Psoas muscle (tissue), 8 donors: ENCODE results near the gene PTPRM. TPM values are rescaled to one million over a fixed set of nuclear protein-coding genes. Genes with fewer than 3 reads are reported as not detected.
A peak's percentile ranks its signal among the peaks of the same experiment; 100 is the strongest.

ENCODE experiments used
- ATAC-seq, 4 donors: fragments of 200-7000 bp; cut with Tn5 transposase; one replicate each; pipeline ENCODE4 v1.9.1; 2020; ENCODE audit warnings: moderate library complexity in 3 of 4, mild to moderate bottlenecking in 2 of 4
- DNase-seq, 2 donors: peaks; one replicate each; pipeline ENCODE4 v3.0.0-alpha.2; 2020
- H3K27ac ChIP-seq: fragments of 200-600 bp; one replicate; pipeline ENCODE4 v1.8.0; 2022
- H3K27me3 ChIP-seq, 3 donors: fragments of 200-600 bp in 1 of 3; one replicate each; pipeline versions ENCODE4 v1.6.1 to v1.8.0; 2013 to 2022; ENCODE audit warnings: low read length in 2 of 3, mild to moderate bottlenecking in 2 of 3, moderate library complexity in 1 of 3; ENCODE audit not compliant: insufficient read depth in 3 of 3
- H3K36me3 ChIP-seq, 2 donors: fragments of 200-600 bp in 1 of 2; one replicate each; pipeline versions ENCODE4 v1.6.1 to v1.8.0; 2013 to 2022; ENCODE audit warnings: low read depth in 1 of 2, mild to moderate bottlenecking in 1 of 2, moderate library complexity in 1 of 2; ENCODE audit not compliant: insufficient read depth in 1 of 2
- H3K4me1 ChIP-seq: fragments of 200-600 bp; one replicate; pipeline ENCODE4 v1.8.0; 2022
- H3K4me3 ChIP-seq: fragments of 200-600 bp; one replicate; pipeline ENCODE4 v1.8.0; 2022; ENCODE audit warnings: mild to moderate bottlenecking
- H3K9me3 ChIP-seq: fragments of 200-600 bp; one replicate; pipeline ENCODE4 v1.8.0; 2022
- WGBS, 3 donors: extraction: QIAGEN DNeasy Blood & Tissue Kit; methylation state at CpG; one replicate each; pipeline versions ENCODE4 v1.1.6 to v1.1.7; 2013; 5-methylcytosine and 5-hydroxymethylcytosine counted together
- intact Hi-C, 2 donors: fragments of 100-400 bp; cut with DNase I; formaldehyde crosslinking; loops; one replicate each; pipeline versions ENCODE4 v1.11.0 to v1.14.2; 2022
- polyA plus RNA-seq, 3 donors: library from polyadenylated mRNA; stranded (reverse); fragments of 200-250 nt; gene quantifications; one replicate each; pipeline ENCODE4 v1.2.3, GENCODE V29; 2013
- total RNA-seq, 4 donors: library from RNA; stranded (reverse); fragmentation: NEBNext Ultra II Directional in 2 of 4; extraction: Animal tissue kit (Norgen Biotek cat#: 25700) in 2 of 4; gene quantifications; one replicate each; pipeline versions ENCODE4 v1.2.1 to v1.2.4, GENCODE V29; 2021 to 2023
- TF ChIP-seq, protein P1 (sequence below): fragments of 200-600 bp; IDR thresholded peaks from one replicate; pipeline ENCODE4 v1.8.0; 2022; ENCODE audit warnings: antibody characterized with exemption
- donor health status: healthy with polysubstance abuse.
- donor health status: DM: no; HTN: no; CAD: no; lungs with moderate emphysema.
- donor health status: Bipolar disorder and iron deficiency.
- donor health status: healthy.
- donor health status: DM: yes; HTN: yes; CAD: no.
- donor health status: DM: no; HTN: no; CAD: no.
- donor health status: DM: no; HTN: no; CAD: no.
- donor health status: DM: yes; HTN: yes; CAD: no.

The PTPRM gene
- total and polyA plus RNA-seq, 7 donors = 27.4 to 78.9 (median 39.0) TPM

DNA sequence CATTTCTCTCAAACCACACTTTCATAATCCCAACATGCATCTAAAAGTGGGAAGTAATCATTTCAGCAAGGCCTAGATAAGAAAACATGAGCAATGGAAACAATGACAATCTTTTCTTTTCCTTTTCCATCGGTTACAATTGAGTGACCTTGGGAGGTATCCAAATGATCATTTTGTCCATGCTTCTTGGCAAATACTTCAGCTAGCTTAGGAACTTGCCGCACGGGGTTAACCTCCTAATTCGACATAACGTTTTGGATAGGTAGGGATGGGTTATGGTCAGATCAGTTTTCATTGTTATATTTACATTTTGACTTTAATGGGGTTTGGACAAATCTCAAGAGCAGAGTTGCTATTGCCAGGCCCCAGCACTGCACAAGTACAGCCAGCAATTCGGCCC is 4.6 kb upstream of the PTPRM start:
- no peak for ATAC-seq
- DNase-seq = no peak
- TF ChIP-seq, protein P1, sequence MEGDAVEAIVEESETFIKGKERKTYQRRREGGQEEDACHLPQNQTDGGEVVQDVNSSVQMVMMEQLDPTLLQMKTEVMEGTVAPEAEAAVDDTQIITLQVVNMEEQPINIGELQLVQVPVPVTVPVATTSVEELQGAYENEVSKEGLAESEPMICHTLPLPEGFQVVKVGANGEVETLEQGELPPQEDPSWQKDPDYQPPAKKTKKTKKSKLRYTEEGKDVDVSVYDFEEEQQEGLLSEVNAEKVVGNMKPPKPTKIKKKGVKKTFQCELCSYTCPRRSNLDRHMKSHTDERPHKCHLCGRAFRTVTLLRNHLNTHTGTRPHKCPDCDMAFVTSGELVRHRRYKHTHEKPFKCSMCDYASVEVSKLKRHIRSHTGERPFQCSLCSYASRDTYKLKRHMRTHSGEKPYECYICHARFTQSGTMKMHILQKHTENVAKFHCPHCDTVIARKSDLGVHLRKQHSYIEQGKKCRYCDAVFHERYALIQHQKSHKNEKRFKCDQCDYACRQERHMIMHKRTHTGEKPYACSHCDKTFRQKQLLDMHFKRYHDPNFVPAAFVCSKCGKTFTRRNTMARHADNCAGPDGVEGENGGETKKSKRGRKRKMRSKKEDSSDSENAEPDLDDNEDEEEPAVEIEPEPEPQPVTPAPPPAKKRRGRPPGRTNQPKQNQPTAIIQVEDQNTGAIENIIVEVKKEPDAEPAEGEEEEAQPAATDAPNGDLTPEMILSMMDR = no peak
- Histone ChIP-seq H3K9me3 (no peaks in the 10 kb centered on the region), H3K27me3 (no peaks in the 10 kb centered on the region), H3K4me3 (no peak overlapping the region), H3K36me3 (no peaks in the 10 kb centered on the region), H3K27ac (no peak overlapping the region), H3K4me1 (peaks cover 10% of the 10 kb centered on the region)
- 58 to 66% (median 60%) methylated on average over 6 of the region's 6 CpGs for WGBS, 3 donors
- intact Hi-C loops = loop anchor here in 1 of 2 donors (10.0 kb wide), 2 partner anchors 188 to 392 kb away; no protein-coding TSS in a partner anchor

DNA sequence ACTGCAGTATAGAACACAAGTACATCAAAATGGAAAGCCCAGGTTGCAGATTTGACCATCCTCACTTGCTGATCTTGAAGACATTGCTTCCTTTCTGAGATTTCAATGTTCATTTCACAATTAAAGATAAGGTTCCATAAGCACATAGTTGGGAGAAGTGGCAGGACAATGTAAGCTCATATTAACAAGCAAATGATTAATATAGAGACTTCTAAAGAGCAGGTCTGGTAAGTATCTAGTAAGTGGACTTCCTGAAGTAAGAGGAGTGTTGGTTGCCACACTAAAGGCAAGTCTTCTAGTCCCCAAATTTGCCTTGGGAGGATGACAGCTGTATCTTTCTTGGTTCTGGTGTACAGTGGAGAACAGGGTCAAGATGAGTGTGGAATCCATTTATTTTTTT is 1.4 kb upstream of the PTPRM start:
- Histone ChIP-seq H3K4me3 (peak overlapping the region; percentile 93), H3K36me3 (no peaks in the 10 kb centered on the region), H3K27me3 (no peaks in the 10 kb centered on the region), H3K27ac (peak overlapping the region; percentile 98), H3K9me3 (no peaks in the 10 kb centered on the region), H3K4me1 (peaks cover 24% of the 10 kb centered on the region)
- DNase-seq (no peak), ATAC-seq (no peak)
- TF ChIP-seq, protein P1 = no peak
- intact Hi-C loops = loop anchor here (2.0 to 10.0 kb wide), 7 partner anchors 42 to 389 kb away; no protein-coding TSS in a partner anchor

DNA sequence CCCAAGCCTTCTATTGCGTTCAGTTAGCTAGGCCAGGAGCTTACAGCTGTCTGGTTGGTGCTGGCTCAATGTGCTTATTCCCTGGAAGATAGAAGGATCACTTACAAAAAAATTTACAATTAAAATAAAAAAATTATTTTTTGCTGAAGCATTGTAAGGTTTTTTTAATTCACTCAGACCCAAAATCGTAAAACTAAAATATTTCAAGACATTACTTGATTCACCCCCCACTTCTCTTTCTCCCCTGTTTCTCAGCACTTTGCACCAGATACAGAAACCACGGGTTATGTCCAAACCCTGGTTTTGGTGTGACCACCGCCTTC is 911 bp upstream of the PTPRM start:
- Histone ChIP-seq H3K4me3 (peak overlapping the region; percentile 93), H3K4me1 (peaks cover 28% of the 10 kb centered on the region), H3K36me3 (no peaks in the 10 kb centered on the region), H3K27ac (peak overlapping the region; percentile 98), H3K27me3 (no peaks in the 10 kb centered on the region), H3K9me3 (no peaks in the 10 kb centered on the region)
- DNase-seq (no peak), ATAC-seq (no peak)
- WGBS, 3 donors = 5 to 7% (median 5%) methylated on average over 4 of the region's 4 CpGs
- TF ChIP-seq, protein P1 = no peak
- intact Hi-C loops = loop anchor here (2.0 to 10.0 kb wide), 7 partner anchors 41 to 389 kb away; no protein-coding TSS in a partner anchor

DNA sequence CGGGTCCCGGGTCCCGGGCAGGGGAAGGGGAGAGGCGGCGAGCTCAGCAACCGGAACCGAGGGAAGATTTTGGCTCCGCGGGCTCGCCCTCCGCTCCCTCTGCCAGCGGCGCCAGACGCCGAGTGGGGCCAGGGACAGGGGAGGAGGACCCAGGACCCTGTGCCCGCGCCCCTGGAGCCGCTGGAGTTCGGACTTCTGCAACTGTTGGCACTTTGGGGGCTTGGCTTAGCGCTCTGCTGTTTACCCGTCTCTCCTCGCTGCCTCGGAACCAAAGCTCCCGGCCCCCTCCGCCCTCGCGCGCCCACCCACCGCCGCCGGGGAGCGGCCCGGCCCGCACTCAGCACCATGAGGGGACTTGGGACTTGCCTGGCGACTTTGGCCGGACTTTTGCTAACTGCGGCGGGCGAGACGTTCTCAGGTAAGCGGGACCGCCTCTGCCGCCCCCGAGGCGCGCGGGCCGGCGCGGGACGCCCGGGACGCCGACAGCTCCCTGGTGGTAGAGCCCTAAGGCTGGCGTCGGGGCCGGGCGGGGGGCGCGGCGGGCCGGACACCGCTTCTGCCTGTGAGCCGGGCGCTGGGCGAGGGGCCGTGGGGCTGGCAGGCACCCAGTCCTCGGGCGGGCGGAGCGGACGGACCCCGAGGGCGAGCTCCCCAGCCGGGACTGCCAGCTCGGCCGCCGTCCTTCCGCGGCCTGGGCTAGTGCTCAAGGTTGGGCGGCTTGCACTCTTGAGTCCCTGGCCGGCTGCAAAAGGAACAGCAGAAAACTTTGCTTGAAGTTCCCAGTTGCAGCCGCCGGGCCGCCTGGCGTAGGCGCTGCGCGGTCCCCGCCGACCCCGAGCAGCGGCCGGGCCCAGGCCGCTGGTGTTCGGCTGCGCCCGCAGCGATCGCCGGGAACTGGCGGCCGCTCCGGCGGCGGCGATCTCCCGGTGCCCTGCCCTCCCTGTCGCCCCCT is 634 bp downstream of the PTPRM start:
- Histone ChIP-seq H3K9me3 (no peaks in the 10 kb centered on the region), H3K4me3 (peak overlapping the region; percentile 93), H3K27ac (peak overlapping the region; percentile 98), H3K36me3 (no peaks in the 10 kb centered on the region), H3K27me3 (no peaks in the 10 kb centered on the region), H3K4me1 (peaks cover 42% of the 10 kb centered on the region)
- ATAC-seq = peak; percentile 33 to 54 (median 49)
- intact Hi-C loops = loop anchor here (2.0 to 10.0 kb wide), 7 partner anchors 40 to 387 kb away; no protein-coding TSS in a partner anchor
- WGBS, 3 donors = 0 to 1% (median 1%) methylated on average over 69 to 109 of the region's 109 CpGs
- TF ChIP-seq, protein P1 = no peak
- DNase-seq = peak; percentile 62 to 81
